GM23338 (cell line): ENCODE data around the gene DNAJC27.

Source experiments
- CTCF ChIP-seq, 2 experiments: fragments of 200-600 bp in 1 of 2; sonication (generic) in 1 of 2; conservative IDR thresholded peaks; 2 replicates each; pipeline versions ENCODE4 v1.5.1 to v1.6.1; 2016 to 2017; ENCODE audit warnings: antibody characterized with exemption in 2 of 2, low read depth in 2 of 2, mild to moderate bottlenecking in 2 of 2, moderate library complexity in 1 of 2
- EZH2 ChIP-seq: fragments of 200-600 bp; sonication (generic); IDR thresholded peaks from one replicate; pipeline ENCODE4 v1.8.0; 2017; ENCODE audit warnings: antibody characterized with exemption, mild to moderate bottlenecking, low read depth; ENCODE audit not compliant: unreplicated experiment

- TF ChIP-seq CTCF (conservative IDR thresholded peaks at IDR 0.05; ENCODE audit: low read depth in 2 of 2) = no peak
- TF ChIP-seq EZH2 = no peak
Observed at GRCh38 chr2:24912986-24913385, 58.8 kb downstream of the DNAJC27 start.
